Right lobe of liver (tissue), 4 donors: ENCODE results near the gene SPATS2L.

ENCODE experiments used
- CTCF ChIP-seq, 4 donors: fragments of 200-600 bp in 3 of 4; fragments of 450-650 bp in 1 of 4; IDR thresholded peaks; one replicate each; pipeline versions ENCODE4 v1.5.1 to v1.8.0; 2016 to 2022; ENCODE audit warnings: antibody characterized with exemption in 4 of 4, mild to moderate bottlenecking in 2 of 4
- POLR2A ChIP-seq: fragments of 450-650 bp; IDR thresholded peaks from one replicate; pipeline ENCODE4 v1.6.1; 2017; ENCODE audit warnings: antibody characterized with exemption, mild to moderate bottlenecking
- donor health status: DM: no; HTN: no; CAD: no.
- donor health status: DM: no; HTN: no; CAD: no.
- donor health status: DM: no; HTN: yes; CAD: no.

GRCh38 chr2:200492656-200493055, 186.2 kb downstream of the SPATS2L start:
- TF ChIP-seq CTCF (IDR thresholded peaks at IDR 0.05) (no peak), POLR2A (no peak)
